GM12892 (cell line): Measurements from ENCODE around the gene ZFHX3.

Source experiments
- POLR2A ChIP-seq: IDR thresholded peaks from 2 replicates; pipeline ENCODE4 v1.6.1; 2011; ENCODE audit warnings: low read depth, low read length, control low read depth
- TAF1 ChIP-seq: IDR thresholded peaks from 2 replicates; pipeline ENCODE4 v1.6.1; 2011; ENCODE audit warnings: low read depth, mild to moderate bottlenecking, control low read depth, low read length, borderline replicate concordance

DNA sequence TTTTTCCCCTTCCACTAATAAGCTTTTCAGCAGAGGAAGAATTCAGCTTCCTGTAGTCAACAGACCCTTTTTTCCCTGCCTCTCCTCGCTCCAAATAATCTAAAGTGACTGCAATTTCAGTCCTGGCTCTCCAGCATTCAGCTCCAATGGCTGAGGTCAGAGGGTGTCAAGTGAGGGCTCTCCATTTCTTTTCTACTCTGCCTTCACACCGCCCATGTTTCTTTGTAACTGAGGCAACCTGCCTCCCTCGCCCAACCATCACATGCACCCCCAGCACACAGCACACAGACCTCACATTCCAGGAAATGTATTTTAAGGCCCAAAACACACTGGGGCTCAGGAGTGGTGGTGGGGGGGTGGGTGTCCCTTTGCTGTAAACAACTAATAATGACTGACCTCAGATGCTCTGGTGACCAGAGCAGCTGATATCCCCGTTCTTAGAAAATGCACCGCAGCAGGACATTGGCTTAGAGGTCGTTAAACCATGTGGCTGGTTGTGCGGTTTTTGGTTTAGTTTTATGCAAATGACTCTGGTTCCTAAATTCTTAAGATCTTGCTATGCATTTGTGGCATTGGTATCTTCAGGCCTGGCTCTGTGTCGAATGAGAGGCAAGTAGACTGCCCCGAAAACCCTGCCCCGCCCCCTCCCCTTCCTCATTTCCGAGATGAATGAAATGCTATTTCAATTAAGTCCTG lies 203.6 kb downstream of the ZFHX3 start:
- no peak for TF ChIP-seq POLR2A
- no peak for TF ChIP-seq TAF1
